NCI-H524 treated with DMSO at 0.1 percent for 48 hours (cell line): Measurements from ENCODE around the gene ENTPD2.

Experiments used
- DNase-seq: peaks from one replicate; lab custom pipeline; 2025; lab: John Stamatoyannopoulos, UW

Gene ENTPD2

GRCh38 chr9:137053944-137054931, at the start of gene ENTPD2:
Gene ENTPD2 (minus strand): TSS chr9:137054061. CDS start chr9:137053997, 64 bp downstream.
- no peak for DNase-seq

GRCh38 chr9:137103206-137103999, 49.5 kb upstream of the ENTPD2 start:
- DNase-seq: no peak

DNA sequence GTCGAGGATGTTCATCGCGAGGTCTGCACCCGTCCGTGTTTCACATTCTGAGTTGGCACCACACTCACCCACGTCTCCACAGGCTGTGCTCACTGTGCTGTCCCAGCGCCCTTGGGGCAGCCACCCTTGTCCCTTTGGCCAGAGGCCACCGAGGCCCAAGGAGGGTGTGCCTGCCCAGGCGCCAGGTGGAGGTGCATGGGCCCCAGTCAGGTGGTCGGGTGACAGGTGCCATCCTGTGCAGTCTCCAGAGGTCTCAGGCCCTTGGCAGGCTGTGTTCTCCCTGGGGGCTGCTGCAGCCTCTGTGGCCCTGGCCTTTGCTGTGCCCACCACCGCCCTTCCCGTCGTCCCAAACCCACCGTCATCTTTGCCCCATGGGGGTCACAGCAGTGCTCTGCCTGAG, 45.4 kb upstream of the ENTPD2 start:
- DNase-seq: no peak

DNA sequence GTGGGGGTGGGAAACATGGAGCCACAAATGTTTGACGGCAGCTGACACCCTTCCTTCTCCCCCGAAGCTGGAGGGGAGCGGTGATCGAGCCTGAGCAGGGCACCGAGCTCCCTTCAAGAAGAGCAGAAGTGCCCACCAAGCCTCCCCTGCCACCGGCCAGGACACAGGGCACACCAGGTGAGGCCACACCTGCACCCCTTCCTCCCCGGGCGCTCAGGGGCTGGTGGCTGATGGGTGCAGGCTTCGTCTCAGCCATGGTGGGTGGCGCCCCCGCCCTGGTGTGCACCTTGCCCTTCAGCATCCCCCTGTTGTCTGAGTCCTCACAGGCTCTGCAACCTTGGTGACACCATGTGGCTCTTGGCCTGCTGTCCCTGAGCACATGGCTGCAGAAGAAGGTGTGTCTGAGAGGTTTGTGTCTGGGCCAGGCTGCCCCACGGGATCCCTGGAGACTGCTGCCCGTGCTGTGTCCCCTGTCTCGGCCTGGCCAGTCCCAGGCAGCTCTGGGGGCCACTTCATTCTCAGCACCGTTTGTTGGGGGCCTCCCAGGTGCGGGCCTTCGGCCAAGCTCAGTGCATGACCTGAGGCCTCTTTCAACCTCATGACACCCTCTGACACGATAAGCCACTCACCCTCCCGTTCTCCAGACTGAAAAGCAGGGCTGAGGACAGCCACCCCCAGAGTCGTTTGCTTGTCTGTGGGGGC, 44.1 kb upstream of the ENTPD2 start:
- DNase-seq: no peak

GRCh38 chr9:137096785-137097546, 43.1 kb upstream of the ENTPD2 start:
- no peak for DNase-seq

DNA sequence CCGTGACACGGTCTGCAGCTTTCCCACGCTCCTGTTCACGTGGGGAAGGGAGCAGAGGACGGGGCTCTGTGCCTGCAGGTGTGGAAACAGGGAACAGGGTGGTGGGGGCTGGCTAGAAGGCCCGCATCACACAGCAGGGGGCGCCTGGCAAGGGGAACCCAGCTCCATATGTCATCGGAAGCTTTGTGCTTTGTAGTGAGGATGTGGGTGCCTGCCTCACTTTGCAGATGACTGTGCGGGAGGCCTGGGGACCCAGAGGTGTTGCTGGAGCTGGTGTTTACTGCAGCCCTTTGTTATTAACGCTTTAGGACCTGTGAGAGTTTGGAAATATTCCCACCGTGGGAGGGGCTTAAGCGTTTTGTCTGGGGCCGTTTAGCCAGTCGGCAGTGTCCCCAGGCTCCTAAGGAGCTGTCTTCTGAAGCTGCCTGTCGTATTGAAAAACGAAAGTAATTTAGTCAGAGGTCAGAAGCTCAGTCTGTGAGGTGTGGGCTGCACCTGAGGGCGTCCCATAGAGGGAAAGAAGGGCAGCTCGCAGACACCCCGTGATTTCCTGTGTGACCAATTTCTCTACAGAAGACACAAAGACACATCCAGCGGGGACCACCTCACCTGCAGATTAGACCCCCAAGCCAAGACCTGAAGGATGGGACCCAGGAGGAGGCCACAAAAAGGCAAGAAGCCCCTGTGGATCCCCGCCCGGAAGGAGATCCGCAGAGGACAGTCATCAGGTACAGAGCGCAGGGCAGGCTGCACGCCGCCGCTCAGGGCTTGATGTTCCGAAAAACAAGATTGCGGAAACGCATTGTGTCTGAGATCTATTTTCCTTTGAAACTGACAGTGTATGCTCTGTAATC, 42.0 kb upstream of the ENTPD2 start:
- DNase-seq: no peak

DNA sequence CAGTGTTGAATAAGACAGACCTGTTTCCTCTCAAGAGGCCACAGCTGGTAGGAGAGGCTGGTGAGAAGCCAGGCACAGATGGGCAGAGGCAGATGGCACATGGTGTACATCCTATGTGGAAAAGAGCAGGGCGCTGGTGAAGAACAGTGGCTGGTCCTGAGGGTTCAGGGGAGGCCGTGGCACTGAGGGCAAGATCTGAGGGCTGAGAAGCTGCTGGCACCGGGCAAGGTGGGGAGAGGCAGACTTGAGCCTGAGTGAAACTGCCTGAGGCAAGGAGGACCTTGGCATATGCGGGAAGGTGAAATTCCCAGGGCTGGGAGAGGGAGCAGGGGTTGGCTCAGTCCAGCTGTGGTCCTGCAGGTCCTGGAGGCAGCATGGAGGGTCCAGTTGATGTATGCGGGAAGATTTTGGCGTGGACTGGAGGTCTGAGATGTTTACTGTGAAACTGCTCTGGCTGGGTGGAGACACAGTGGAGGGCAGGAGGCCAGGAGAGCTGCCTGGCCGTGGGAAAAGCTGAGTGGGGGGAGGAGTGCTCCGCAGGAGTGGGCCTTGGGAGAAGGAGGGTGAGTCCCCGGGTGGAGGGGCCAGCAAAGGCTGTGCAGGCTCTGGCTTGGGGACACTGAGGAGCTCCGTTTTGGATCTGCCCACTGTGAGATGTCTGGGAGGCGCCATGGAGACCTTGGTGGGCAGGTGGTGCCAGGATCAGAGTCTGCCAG, 35.5 kb upstream of the ENTPD2 start:
- peak; percentile 77 for DNase-seq

- no peak for DNase-seq
Observed at GRCh38 chr9:137088121-137088520, 34.3 kb upstream of the ENTPD2 start.

- no peak for DNase-seq
Observed at GRCh38 chr9:137087409-137087925, 33.6 kb upstream of the ENTPD2 start.

- DNase-seq: peak; percentile 94
Observed at GRCh38 chr9:137086531-137087408, 32.9 kb upstream of the ENTPD2 start, which contains the start of gene MAN1B1. Gene MAN1B1 (plus strand): TSS chr9:137086985. CDS start chr9:137087000, 15 bp downstream.

- DNase-seq: no peak
Observed at GRCh38 chr9:137085920-137086530, 32.2 kb upstream of the ENTPD2 start.

DNA sequence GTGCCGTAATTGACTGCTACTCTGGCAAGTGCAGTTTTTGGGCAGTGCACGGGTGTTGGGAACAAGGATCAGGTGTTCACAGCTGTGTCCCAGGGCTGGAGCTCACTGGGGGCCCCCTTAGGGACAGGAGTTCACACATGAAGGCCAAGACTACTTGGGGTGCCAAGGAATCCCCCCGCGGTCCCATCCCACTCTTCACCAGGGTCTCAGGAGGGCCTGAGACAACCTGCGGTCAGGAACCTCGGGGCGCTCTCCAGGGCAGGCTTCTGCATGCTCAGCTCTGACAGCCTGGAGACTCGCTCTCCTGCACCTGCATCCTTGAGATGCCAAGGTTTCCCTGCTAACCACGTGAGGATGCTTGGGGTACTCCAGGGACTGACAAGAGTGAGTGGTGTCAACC, 30.7 kb upstream of the ENTPD2 start:
- no peak for DNase-seq

DNA sequence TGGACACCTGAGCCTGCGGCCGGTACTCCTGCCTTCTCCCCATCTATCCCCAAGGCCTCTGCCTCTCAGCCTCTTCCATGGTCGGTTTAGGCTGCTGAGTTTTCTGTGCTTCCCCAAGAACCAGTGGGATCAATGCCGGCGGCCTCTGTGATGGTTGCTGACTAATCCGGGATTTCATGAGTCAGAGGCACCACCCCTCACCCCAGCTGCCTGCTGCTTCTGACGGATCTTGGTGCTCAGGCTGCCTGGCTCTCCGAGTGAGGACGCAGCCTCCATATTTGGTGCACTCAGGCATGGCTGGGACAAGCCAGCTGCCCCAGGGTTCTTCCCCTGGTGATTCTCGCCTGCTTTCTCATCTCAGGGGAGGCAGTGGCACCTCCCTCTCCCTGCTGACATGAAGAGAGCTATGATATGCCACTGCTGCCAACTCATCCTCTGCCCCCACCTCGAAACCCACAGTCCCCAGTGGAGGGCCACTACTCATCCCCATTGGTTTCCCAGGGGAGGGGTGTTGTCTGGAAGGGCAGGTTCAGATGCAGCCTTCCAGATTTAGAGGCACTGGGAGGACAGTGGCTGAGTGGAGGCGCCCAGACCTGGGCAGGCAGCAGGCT, 29.6 kb upstream of the ENTPD2 start:
- DNase-seq: no peak

DNA sequence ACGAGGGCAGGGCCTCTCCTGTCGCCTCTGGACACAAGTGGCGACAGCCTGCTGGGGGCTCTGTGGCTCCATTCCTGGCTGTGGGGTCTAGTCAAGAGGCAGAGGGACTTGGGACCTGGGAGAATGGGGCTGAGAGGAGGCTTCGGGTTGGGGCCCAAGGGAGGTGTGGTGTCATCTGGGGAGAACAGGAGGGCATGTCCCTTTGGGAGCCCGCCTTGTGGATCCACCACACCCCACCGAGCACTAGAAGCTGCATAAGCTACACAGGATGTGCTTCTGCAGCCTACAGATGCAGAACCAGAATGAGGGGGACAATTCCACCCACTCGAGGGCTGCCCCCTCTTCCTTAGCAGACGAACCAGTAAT, 29.0 kb upstream of the ENTPD2 start:
- no peak for DNase-seq

- no peak for DNase-seq
Observed at GRCh38 chr9:137082222-137082924, 28.5 kb upstream of the ENTPD2 start.

GRCh38 chr9:137080260-137081122, 26.6 kb upstream of the ENTPD2 start:
- DNase-seq: no peak
